GM21381 (cell line): ENCODE results near the gene MAL.

Experiments
- ATAC-seq: cut with Tn5 transposase; IDR thresholded peaks from one replicate; pipeline ENCODE4 v1.9.1; 2021; ENCODE audit warnings: mild to moderate bottlenecking, moderate library complexity; ENCODE audit not compliant: unreplicated experiment

The MAL gene

GRCh38 chr2:94996305-94997100 lies 29.0 kb upstream of the MAL start:
- ATAC-seq: no peak

DNA sequence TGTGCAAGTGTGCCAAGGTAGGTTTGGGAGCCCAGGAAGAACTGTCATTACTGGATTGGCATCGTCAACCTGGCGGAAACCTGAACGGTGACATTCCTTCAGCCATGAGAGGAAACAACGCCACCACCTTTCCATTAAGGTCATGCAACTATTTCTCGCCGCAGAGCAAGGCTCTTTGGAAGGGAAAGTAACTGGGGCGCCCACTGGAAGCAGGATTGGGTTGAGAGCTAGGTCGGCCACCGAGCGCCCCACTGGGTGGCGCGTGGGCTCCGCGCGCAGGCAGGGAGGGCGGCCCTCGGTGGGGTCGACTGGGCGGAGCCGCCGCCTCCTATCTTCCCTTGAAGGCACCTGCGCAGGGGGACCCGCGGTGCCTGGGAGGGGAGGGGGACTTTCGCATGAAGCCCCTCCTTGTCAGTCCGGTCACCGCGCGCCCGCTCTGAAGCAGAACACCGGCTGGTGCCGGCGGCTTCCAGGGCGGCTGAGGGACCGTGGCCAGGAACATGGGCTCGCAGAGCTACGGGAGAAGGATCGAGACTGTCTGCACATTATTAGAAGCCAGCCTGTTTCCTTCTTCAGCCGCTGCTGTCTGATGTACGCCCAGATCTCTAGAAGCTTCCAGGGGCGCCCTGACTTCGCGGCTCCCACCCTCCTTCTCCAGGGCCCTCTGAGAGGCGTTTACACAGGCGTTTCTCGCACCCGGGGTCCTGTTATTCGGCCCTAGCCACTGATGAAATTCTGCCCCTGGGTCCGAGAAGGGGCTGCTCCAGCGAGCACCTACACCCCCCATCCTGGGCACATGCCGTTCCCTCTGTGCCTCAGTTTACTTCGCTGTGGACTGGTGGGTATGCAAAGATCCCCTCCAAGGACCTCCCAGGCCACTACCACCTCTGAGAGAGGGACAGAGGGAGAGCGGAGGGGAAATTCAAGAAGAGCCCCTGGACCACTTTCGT lies 27.3 kb upstream of the MAL start:
- no peak for ATAC-seq

DNA sequence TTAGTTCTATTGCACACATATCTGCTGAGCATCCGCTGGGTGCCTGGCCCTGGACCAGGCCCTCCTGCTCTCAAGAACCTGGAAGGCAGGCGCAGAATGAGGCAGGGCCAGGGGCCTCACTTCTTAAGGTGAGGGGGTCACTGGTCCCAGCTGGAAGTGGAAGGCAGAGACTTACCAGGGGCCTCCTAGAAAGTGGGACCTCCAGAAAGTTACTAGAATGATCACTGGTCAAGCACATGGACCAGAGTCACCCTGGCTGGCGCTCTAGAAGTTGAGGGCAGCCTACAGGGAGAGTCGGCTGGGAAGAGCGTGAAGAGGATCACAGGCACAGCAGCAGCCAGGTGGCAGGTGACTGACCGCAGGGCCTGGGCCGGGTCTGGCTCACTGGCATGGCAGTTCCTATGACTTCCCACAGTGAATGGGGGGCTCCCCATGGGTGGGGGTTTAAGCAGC lies 26.1 kb upstream of the MAL start:
- no peak for ATAC-seq

GRCh38 chr2:95001051-95001562 lies 24.4 kb upstream of the MAL start:
- no peak for ATAC-seq

- ATAC-seq: no peak
Measured at GRCh38 chr2:95001701-95002100, 23.8 kb upstream of the MAL start.

DNA sequence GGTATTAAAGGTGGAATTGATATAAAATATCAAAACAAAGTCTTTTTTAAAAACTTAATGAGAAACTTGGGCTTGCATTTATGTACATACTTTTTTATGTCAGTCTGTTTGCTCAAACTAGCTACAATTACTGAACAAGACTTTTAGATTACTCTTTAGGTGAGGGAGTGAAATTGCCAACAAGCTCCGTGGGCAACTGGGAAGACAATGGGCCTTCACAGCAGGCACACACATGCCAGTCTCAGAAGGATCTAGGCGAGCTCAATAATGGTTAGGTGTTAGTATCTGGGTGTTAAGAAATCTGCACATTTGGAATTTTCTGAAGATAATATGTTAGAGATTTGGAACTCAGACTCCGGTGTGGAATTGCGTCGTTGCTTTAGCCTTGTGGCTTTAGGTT lies 23.0 kb upstream of the MAL start:
- no peak for ATAC-seq

- ATAC-seq: no peak
Measured at GRCh38 chr2:95004287-95004686, 21.2 kb upstream of the MAL start.

- no peak for ATAC-seq
Measured at GRCh38 chr2:95004711-95005110, 20.8 kb upstream of the MAL start.

GRCh38 chr2:95005726-95006125 lies 19.8 kb upstream of the MAL start:
- ATAC-seq: no peak

DNA sequence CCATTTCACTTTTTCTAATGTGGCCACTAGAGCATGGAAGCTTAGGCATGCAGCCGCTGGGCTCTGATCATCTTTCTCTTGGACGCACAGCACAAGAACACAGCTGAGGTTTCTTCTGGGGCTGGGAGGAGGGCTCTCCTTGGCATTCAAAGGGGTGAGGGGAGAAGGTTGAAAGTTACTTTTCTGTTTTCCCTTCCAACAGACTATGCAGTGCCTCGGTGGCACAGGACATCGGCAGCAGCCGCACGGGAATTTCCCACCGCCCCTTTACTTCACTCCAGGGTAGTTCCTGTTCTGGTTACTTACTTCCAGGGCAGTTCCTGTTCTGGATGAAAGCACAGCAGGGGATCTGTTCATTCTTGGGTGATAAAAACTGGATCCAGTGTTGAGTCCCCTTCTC lies 18.9 kb upstream of the MAL start:
- no peak for ATAC-seq

DNA sequence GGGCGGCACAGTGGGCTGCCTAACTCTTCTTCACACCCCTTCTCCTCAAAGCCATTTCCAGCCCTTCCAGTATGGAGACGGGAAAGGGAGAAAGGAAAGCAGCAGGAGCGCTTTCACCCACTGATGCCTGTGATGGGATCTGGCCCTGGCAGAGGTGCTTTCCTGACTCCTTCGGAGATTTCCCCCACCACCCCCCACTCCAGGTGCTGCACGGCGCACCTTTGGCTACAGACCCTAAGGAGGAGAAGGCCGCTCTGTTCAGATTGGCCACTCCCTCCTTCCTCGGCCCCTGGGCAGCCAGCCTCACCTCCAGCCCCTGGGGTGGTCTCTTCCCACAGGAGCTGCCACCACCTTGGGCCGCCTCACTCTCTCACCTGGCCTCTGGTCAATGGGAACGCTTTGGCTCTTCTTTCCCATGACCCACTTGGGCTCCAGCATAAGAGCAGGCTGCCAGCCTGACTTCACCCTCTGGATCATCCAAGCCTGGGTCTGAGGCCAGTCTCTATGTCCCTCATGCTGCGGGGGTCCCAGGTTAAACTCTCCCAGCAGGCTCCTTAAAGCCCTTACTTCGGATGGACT lies 18.4 kb upstream of the MAL start:
- no peak for ATAC-seq

DNA sequence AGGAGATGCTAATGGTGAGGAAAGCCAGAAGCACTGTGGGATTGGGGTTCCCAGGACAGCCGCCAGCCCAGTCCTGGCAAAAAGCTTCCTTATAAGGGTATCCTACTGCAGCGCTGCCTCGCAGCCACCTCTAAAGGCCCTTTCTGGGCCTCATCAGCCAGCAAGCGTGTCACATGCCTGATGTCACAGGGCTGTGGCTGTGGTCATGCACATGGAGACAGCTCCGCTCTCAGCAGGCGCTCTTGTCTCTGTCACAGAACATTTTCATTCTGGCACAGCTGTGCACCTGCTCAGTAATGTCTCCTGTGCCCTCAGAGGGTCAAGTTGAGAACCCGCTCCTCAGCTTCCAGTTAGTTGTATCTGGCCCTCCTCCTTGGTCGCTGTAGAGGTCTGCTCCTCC lies 17.7 kb upstream of the MAL start:
- no peak for ATAC-seq

DNA sequence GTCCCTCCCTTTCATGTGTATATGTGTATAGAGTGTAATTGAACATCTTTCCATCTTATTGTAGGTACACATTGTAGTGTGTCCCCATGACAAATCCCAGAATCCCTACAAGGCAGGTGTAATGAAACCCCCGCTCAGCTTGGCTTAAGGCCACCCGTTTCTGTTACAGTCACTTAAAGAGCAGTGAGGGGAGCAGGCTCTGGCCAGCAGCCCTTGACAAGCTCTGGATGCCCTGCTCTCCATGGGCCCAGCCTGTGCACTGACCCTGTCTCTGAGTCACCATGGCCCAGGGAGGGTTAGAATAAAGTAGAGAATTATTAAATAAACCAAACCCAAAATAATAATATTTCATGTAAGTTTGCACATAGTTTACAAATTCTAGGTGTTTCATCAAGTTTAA lies 17.2 kb upstream of the MAL start:
- ATAC-seq: no peak

- ATAC-seq: no peak
Measured at GRCh38 chr2:95008996-95009395, 16.5 kb upstream of the MAL start.

DNA sequence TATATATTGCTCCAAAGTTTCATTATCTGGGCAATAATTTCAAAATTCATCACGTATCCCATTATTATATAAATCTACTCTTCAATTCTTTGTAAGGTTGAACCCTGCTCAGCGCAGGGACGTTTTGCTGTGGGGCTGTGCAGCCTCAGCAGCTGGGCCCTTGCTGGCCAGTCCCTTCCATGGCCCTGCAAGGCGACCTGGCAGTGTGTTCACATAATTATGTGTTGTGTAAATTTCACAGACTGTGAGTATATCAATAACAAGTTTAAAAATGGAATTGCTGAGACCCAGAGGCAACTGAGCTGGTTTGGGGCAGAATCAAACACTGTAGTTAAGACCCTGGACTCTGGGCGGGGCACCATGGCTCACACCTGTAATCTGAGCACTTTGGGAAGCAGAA lies 16.1 kb upstream of the MAL start:
- ATAC-seq: no peak

DNA sequence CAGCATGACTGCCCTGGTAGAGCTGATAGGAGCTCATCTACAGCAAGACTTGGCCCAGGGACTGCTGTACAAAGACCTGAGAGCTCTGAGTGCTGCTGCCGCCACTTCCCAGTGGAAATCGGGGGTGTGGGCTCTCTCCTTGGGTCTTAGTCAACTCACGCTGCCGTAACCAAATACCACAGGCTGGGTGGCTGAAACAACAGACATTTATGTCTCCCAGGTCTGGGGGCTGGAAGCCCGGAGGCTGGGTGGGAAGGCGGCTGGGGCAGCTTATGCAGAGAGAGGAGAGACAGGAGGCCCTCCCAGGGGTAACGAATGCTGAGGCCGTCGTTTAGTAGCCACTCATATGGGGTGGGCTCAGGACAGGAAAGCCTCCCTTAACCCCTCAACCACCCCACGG lies 15.4 kb upstream of the MAL start:
- no peak for ATAC-seq

- no peak for ATAC-seq
Measured at GRCh38 chr2:95010718-95011117, 14.8 kb upstream of the MAL start.

GRCh38 chr2:95012881-95013550 lies 12.5 kb upstream of the MAL start:
- ATAC-seq: peak; percentile 76

GRCh38 chr2:95013726-95014125 lies 11.8 kb upstream of the MAL start:
- peak; percentile 3 for ATAC-seq

- no peak for ATAC-seq
Measured at GRCh38 chr2:95014126-95014708, 11.3 kb upstream of the MAL start.
